GM12878 (cell line): ENCODE data around the gene SLC43A1. TPM values are rescaled to one million over a fixed set of nuclear protein-coding genes. Genes with fewer than 3 reads are reported as not detected.

Experiments
- ATAC-seq: fragments of 200-7000 bp; cut with Tn5 transposase; 3 replicates; pipeline ENCODE4 v1.9.1; 2020; ENCODE audit warnings: mild to moderate bottlenecking, moderate library complexity
- BruUV-seq: library from RNA; stranded (reverse); fragments of 400-500 nt; replicated peaks from 2 replicates; lab custom pipeline; 2021; lab: Mats Ljungman, UMichigan
- CTCF ChIA-PET: fragments of 300-600 bp; sonication (Branson Sonifier 250); formaldehyde crosslinking; extraction: SDS; loops from one replicate; lab custom pipeline; 2021; ENCODE audit warnings: inconsistent platforms; lab: Yijun Ruan, JAX
- POLR2A ChIA-PET: fragments of 350-600 bp; formaldehyde crosslinking; extraction: SDS; loops from one replicate; lab custom pipeline; 2021; ENCODE audit warnings: inconsistent platforms; lab: Charles Lee
- RAD21 ChIA-PET: fragments of 300-600 bp; sonication (Branson Sonifier 250); formaldehyde crosslinking; loops from one replicate; lab custom pipeline; 2023; ENCODE audit warnings: antibody characterized with exemption; ENCODE audit not compliant: unreplicated experiment; lab: Charles Lee
- SMC1A ChIA-PET: fragments of 300-600 bp; sonication (Branson Sonifier 250); formaldehyde crosslinking; loops from one replicate; lab custom pipeline; 2023; ENCODE audit not compliant: unreplicated experiment, uncharacterized antibody; lab: Charles Lee
- DNase-seq: peaks from one replicate; pipeline ENCODE4 v3.0.0-alpha.2; 2011; ENCODE audit warnings: low read depth, low spot score
- FAIRE-seq: peaks from 3 replicates; lab custom pipeline; 2011; peaks lifted over from hg19 to GRCh38; lab: Jason Lieb, UNC
- H2AFZ ChIP-seq: 2 replicates; pipeline ENCODE4 v1.6.0; 2011; ENCODE audit warnings: low read depth, low read length, control low read depth; ENCODE audit not compliant: control insufficient read depth
- H3K27ac ChIP-seq: 2 replicates; pipeline ENCODE4 v1.5.1; 2011; ENCODE audit warnings: control low read depth; ENCODE audit not compliant: control insufficient read depth, insufficient read depth
- H3K27me3 ChIP-seq, 2 experiments: replicated peaks in 1 of 2; 2 replicates each; pipeline versions ENCODE4 v1.6.0 to v1.6.1; 2011; ENCODE audit warnings: low read length in 1 of 2; ENCODE audit not compliant: control insufficient read depth in 2 of 2, insufficient read depth in 2 of 2
- H3K36me3 ChIP-seq, 2 experiments: 2 replicates each; pipeline ENCODE4 v1.5.1; 2011; ENCODE audit warnings: low read length in 1 of 2; ENCODE audit not compliant: control insufficient read depth in 2 of 2, insufficient read depth in 2 of 2
- H3K4me1 ChIP-seq: 2 replicates; pipeline ENCODE4 v1.6.1; 2011; ENCODE audit warnings: mild to moderate bottlenecking, low read length, moderate library complexity, mixed read lengths; ENCODE audit not compliant: control insufficient read depth, insufficient read depth
- H3K4me2 ChIP-seq: 2 replicates; pipeline ENCODE4 v1.6.0; 2011; ENCODE audit warnings: control low read depth; ENCODE audit not compliant: control insufficient read depth, insufficient read depth
- H3K4me3 ChIP-seq: fragments of 200-600 bp; sonication (generic); 2 replicates; pipeline ENCODE4 v1.5.1; 2016
- H3K79me2 ChIP-seq: 2 replicates; pipeline ENCODE4 v1.6.0; 2011; ENCODE audit warnings: low read length; ENCODE audit not compliant: control insufficient read depth, insufficient read depth
- H3K9ac ChIP-seq: 2 replicates; pipeline ENCODE4 v1.8.0; 2011; ENCODE audit warnings: low read length, control low read depth, mixed read lengths; ENCODE audit not compliant: control insufficient read depth, insufficient read depth
- H3K9me3 ChIP-seq: replicated peaks from 3 replicates; pipeline ENCODE4 v1.5.1; 2011; ENCODE audit warnings: mild to moderate bottlenecking, low read length; ENCODE audit not compliant: control insufficient read depth, insufficient read depth
- H4K20me1 ChIP-seq: 2 replicates; pipeline ENCODE4 v1.6.0; 2011; ENCODE audit not compliant: control insufficient read depth, insufficient read depth
- BHLHE40 ChIP-seq, 2 experiments: fragments of 450-650 bp in 1 of 2; IDR thresholded peaks; 2 replicates each; pipeline ENCODE4 v1.6.1; 2011 to 2017; ENCODE audit warnings: low read depth in 2 of 2, borderline replicate concordance in 1 of 2, improper control_type of control experiment in 1 of 2, low read length in 1 of 2, mild to moderate bottlenecking in 1 of 2
- CREB1 ChIP-seq: IDR thresholded peaks from 2 replicates; pipeline ENCODE4 v1.6.1; 2012; ENCODE audit warnings: low read depth, mild to moderate bottlenecking, inconsistent platforms
- EP300 ChIP-seq, 2 experiments: fragments of 150-350 bp in 1 of 2; IDR thresholded peaks; 2 replicates each; pipeline ENCODE4 v1.6.1; 2011 to 2012; ENCODE audit warnings: low read depth in 2 of 2, low read length in 2 of 2, borderline replicate concordance in 1 of 2, improper control_type of control experiment in 1 of 2, inconsistent platforms in 1 of 2; ENCODE audit not compliant: control insufficient read depth in 1 of 2
- FOXK2 ChIP-seq: fragments of 450-650 bp; IDR thresholded peaks from 2 replicates; pipeline ENCODE4 v1.6.1; 2017; ENCODE audit warnings: mild to moderate bottlenecking, moderate library complexity
- HCFC1 ChIP-seq: fragments of 150-350 bp; IDR thresholded peaks from 2 replicates; pipeline ENCODE4 v1.6.1; 2014; ENCODE audit warnings: low read length
- MTA2 ChIP-seq: fragments of 450-650 bp; IDR thresholded peaks from 2 replicates; pipeline ENCODE4 v1.6.1; 2016; ENCODE audit warnings: low read depth, mild to moderate bottlenecking, moderate library complexity
- NFYB ChIP-seq: IDR thresholded peaks from 2 replicates; pipeline ENCODE4 v1.6.1; 2011; ENCODE audit warnings: low read depth, mild to moderate bottlenecking, low read length, improper control_type of control experiment, moderate library complexity; ENCODE audit not compliant: insufficient read depth
- RELB ChIP-seq: fragments of 450-650 bp; IDR thresholded peaks from 2 replicates; pipeline ENCODE4 v1.6.1; 2017; ENCODE audit warnings: low read depth, mild to moderate bottlenecking, moderate library complexity
- SMARCA5 ChIP-seq: fragments of 450-650 bp; IDR thresholded peaks from 2 replicates; pipeline ENCODE4 v1.6.1; 2017; ENCODE audit warnings: mild to moderate bottlenecking
- SPI1 ChIP-seq: IDR thresholded peaks from 2 replicates; pipeline ENCODE4 v1.6.1; 2011; ENCODE audit warnings: low read depth, mild to moderate bottlenecking, low read length, moderate library complexity, borderline replicate concordance; ENCODE audit not compliant: insufficient read depth
- STAT3 ChIP-seq: IDR thresholded peaks from 2 replicates; pipeline ENCODE4 v1.6.1; 2011; ENCODE audit warnings: low read depth, low read length, improper control_type of control experiment
- WGBS: methylation state at CpG from one replicate; pipeline ENCODE4 v1.1.6; 2016; ENCODE audit warnings: low lambda C conversion rate; ENCODE audit not compliant: insufficient replicate concordance, insufficient coverage; ENCODE audit errors: missing lambda C conversion rate; 5-methylcytosine and 5-hydroxymethylcytosine counted together
- in situ Hi-C: fragments of 300-500 bp; cut with MboI; formaldehyde crosslinking; loops from 9 replicates; pipeline ENCODE4 v1.14.3; 2018; ENCODE audit warnings: mixed read lengths
- intact Hi-C: fragments of 100-400 bp; cut with micrococcal nuclease; formaldehyde crosslinking; loops from one replicate; pipeline ENCODE4 v1.14.2; 2022; ENCODE audit not compliant: unreplicated experiment
- polyA plus RNA-seq, 11 experiments: library from polyadenylated mRNA; depleted of rRNA in 4 of 11; unstranded in 6 of 11; stranded (reverse) in 5 of 11; fragments of >200 nt; fragmentation: Nextera tagmentation in 4 of 11; fragmentation: Illumina TruSeq in 1 of 11; extraction: Ambion mirVana in 4 of 11; extraction: Trizol in 1 of 11; gene quantifications; 1 replicate in 1 of 11; 2 replicates in 10 of 11; pipeline versions ENCODE4 v1.2.1 to v1.2.3, GENCODE V29; 2011 to 2016; ENCODE audit warnings: inconsistent platforms in 2 of 11, missing spikeins in 2 of 11, low read depth in 1 of 11
- total RNA-seq, 4 experiments: library from RNA; depleted of rRNA in 3 of 4; stranded (reverse); fragments of >200 nt in 3 of 4; fragmentation: Illumina TruSeq in 1 of 4; extraction: Trizol in 1 of 4; gene quantifications; 2 replicates each; pipeline versions ENCODE4 v1.2.1 to v1.2.3, GENCODE V29; 2013 to 2021

SLC43A1 gene
- total and polyA plus RNA-seq, 10 of the 15 experiments (the other 5 are each of a cell fraction or from before 2014, with no cell fraction given), result 1.0 to 17.8 (median 12.6) TPM

- TF ChIP-seq BHLHE40 (IDR thresholded peaks at IDR 0.05; ENCODE audit: borderline replicate concordance in 1 of 2, low read depth in 2 of 2, low read length in 1 of 2), result peak in 1 of 2 experiments; percentile 28; a peak in 1 of 4 replicates
- peak; percentile 95 for TF ChIP-seq SPI1
- TF ChIP-seq EP300 (IDR thresholded peaks at IDR 0.05; ENCODE audit: borderline replicate concordance in 1 of 2, control insufficient read depth in 1 of 2, low read depth in 2 of 2, low read length in 2 of 2), result 0 out of 4 replicates have a peak, but pooled peaks of 1 of the 2 experiments have one; percentile 21
- TF ChIP-seq RELB, result peak; percentile 19; the same call in 1 of the 2 replicates
- TF ChIP-seq HCFC1, result no peak
- no peak for TF ChIP-seq CREB1
- no peak for TF ChIP-seq NFYB
- TF ChIP-seq FOXK2, result no peak
- TF ChIP-seq MTA2, result 0 out of 2 replicates have a peak, but pooled peaks have one; percentile 32
Measured at GRCh38 chr11:57484141-57484710, 31.3 kb downstream of the SLC43A1 start (continued).

GRCh38 chr11:57483562-57483918 lies 32.0 kb downstream of the SLC43A1 start:
- TF ChIP-seq STAT3 (no peak), SMARCA5 (0 out of 2 replicates have a peak, but pooled peaks have one; percentile 45)
- TF ChIP-seq, all 136 proteins: peak for 1
- Histone ChIP-seq H3K4me1 (peaks cover 13% of the 10 kb centered on the region), H4K20me1 (no peaks in the 10 kb centered on the region), H3K27ac (no peak overlapping the region), H3K79me2 (no peaks in the 10 kb centered on the region), H3K9ac (no peak overlapping the region), H3K9me3 (no peaks in the 10 kb centered on the region), H3K4me2 (peak overlapping the region; percentile 80; the same call in 1 of the 2 replicates), H3K4me3 (peak overlapping the region; percentile 55; the same call in 1 of the 2 replicates), H3K36me3 (peaks cover 2 to 4% of the 10 kb centered on the region in 2 experiments; a peak in 2 of 4 replicates), H3K27me3 (no peaks in the 10 kb centered on the region), H2AFZ (no peak overlapping the region)
- FAIRE-seq (no peak), DNase-seq (no peak), ATAC-seq (no peak)
- 95% methylated on average over 3 of the region's 3 CpGs for WGBS
- POLR2A ChIA-PET, result interaction anchor here (1.2 kb wide), 1 partner anchor 43 kb away, joined by 3 read pairs; no protein-coding TSS in a partner anchor
- no TSS peak for BruUV-seq
- RAD21 ChIA-PET, result interaction anchor here (0.6 to 5.4 kb wide), 10 partner anchors 23 to 240 kb away, joined by 3 to 79 read pairs (median 4); partner anchors contain the start of gene RTN4RL2
- SMC1A ChIA-PET, result interaction anchor here (0.6 to 7.9 kb wide), 16 partner anchors 8 to 158 kb away, joined by 3 to 95 read pairs (median 4); partner anchors contain the start of genes SLC43A1, SLC43A3 and UBE2L6
- CTCF ChIA-PET, result interaction anchor here (0.7 to 9.4 kb wide), 32 partner anchors 9 to 642 kb away, joined by 3 to 321 read pairs (median 5); partner anchors contain the start of genes RTN4RL2, SLC43A1, TIMM10 and UBE2L6
- in situ Hi-C loops (loop anchor here (5.0 to 25.0 kb wide), 2 partner anchors 136 to 646 kb away; no protein-coding TSS in a partner anchor), intact Hi-C loops (no loop called here)
